Activated CD8-positive, alpha-beta memory T cell treated with anti-CD3 and anti-CD28 coated beads for 36 hours (primary cell): ENCODE results near the gene GSAP. TPM values are rescaled to one million over a fixed set of nuclear protein-coding genes. Genes with fewer than 3 reads are reported as not detected.
"Not testable (repeated sequence)": the region's sequence is repeated elsewhere in the genome, so short reads cannot be mapped to it uniquely, and the experiment has no call there.

Source experiments
- CTCF ChIA-PET: fragments of 350-600 bp; sonication (Branson Sonifier 250); formaldehyde crosslinking; loops from one replicate; lab custom pipeline; 2021; ENCODE audit warnings: antibody characterized with exemption; lab: Charles Lee
- POLR2A ChIA-PET: fragments of 350-600 bp; sonication (Branson Sonifier 250); formaldehyde crosslinking; loops from one replicate; lab custom pipeline; 2021; ENCODE audit warnings: antibody characterized with exemption; lab: Charles Lee
- total RNA-seq, 2 experiments: library from RNA; stranded (reverse); gene quantifications; one replicate each; pipeline ENCODE4 v1.2.3, GENCODE V29; 2021

Gene GSAP
- total RNA-seq, 2 experiments from 2014 or later, result 0.78 to 1.6 TPM

- CTCF ChIA-PET, result interaction anchor here (1.3 kb wide), 1 partner anchor 28 kb away, joined by 3 read pairs; no protein-coding TSS in a partner anchor
- POLR2A ChIA-PET, result not testable (repeated sequence)
Observed at GRCh38 chr7:77275663-77276062, 140.5 kb downstream of the GSAP start.

DNA sequence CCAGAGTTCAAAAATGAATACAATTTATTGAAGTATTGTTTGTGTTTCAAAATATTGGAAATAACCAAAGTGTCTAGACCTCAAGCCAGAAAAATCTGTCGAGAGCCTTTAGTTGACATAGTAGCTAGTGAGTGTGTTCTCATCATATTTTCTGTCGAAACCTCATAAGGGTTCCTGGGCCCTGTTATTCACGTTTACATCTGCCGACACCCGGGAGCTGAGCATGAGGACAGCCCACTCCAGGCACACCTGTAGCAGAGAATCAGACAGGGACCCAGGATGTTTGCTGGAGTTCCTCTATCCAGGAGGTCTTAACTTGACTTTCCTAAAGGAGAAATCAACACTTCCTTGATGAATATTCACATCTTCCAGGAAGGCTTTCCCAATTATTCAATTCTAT is 144.4 kb downstream of the GSAP start:
- ChIA-PET CTCF (no interaction called here), POLR2A (no interaction called here)

DNA sequence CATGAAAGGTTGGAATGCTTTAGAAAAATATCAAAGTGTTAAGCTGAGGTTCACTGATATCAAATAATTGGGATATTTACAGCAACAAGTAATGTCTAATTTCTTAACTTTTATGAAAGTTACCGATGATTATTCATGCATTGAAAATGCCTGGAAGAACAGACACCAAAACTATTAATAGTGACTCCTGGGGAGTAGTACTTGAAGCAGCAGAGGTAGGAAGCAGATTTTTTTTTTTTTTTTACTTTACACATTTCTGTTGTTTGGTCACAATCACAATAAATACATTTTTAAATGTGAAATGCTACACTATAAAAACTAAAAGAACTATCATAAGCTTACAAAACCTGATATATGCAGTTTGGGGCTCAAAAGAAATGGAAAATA is 146.1 kb downstream of the GSAP start:
- POLR2A ChIA-PET, result no interaction called here
- CTCF ChIA-PET, result interaction anchor here (1.0 kb wide), 1 partner anchor 23 kb away, joined by 4 read pairs; no protein-coding TSS in a partner anchor

- POLR2A ChIA-PET, result no interaction called here
- CTCF ChIA-PET, result interaction anchor here (1.0 kb wide), 1 partner anchor 23 kb away, joined by 4 read pairs; no protein-coding TSS in a partner anchor
Observed at GRCh38 chr7:77269360-77270093, 146.6 kb downstream of the GSAP start.

GRCh38 chr7:77266291-77266794 is 149.8 kb downstream of the GSAP start:
- ChIA-PET CTCF (interaction anchor here (1.0 to 1.3 kb wide), 2 partner anchors 61 to 66 kb away, joined by 3 to 4 read pairs; no protein-coding TSS in a partner anchor), POLR2A (interaction anchor here (0.5 kb wide), 1 partner anchor 15 kb away, joined by 3 read pairs; no protein-coding TSS in a partner anchor)

DNA sequence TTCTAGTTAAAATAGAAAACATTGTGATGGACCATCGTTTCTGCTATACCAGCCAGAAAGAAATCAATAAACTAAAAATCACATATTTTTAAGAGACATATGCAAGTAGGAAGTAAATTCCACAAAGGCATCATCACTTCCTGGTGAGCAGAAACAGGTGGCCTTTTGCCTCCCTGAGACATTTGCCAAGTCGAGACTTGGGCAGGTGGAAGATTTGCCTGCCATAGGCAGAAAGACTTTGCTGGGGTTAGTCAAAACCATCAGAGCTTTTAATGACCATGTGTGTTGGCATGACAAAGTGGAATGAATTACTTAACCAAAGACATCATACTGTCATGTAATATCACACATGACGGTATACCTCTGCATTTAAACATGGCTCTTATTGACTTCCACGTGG is 150.5 kb downstream of the GSAP start:
- POLR2A ChIA-PET, result no interaction called here
- CTCF ChIA-PET, result no interaction called here

- CTCF ChIA-PET, result no interaction called here
- POLR2A ChIA-PET, result no interaction called here
Observed at GRCh38 chr7:77262316-77262715, 153.8 kb downstream of the GSAP start.

Other genes with a start within 250 kb of the GSAP start
- 1 to 10 TPM; 2.1 TPM for gene FGL2, start 216.5 kb downstream of the GSAP start, total RNA-seq
- gene PTPN12, start 120.9 kb upstream of the GSAP start, total RNA-seq, result 10 to 100 TPM; 11.7 to 11.8 TPM